ENCODE results near the gene TEX14. TPM values are rescaled to one million over a fixed set of nuclear protein-coding genes. Genes with fewer than 3 reads are reported as not detected.
A peak's percentile ranks its signal among the peaks of the same experiment; 100 is the strongest.

The TEX14 gene
- total and polyA plus RNA-seq, 9 donors = 0.11 to 1.0 (median 0.34) TPM

DNA sequence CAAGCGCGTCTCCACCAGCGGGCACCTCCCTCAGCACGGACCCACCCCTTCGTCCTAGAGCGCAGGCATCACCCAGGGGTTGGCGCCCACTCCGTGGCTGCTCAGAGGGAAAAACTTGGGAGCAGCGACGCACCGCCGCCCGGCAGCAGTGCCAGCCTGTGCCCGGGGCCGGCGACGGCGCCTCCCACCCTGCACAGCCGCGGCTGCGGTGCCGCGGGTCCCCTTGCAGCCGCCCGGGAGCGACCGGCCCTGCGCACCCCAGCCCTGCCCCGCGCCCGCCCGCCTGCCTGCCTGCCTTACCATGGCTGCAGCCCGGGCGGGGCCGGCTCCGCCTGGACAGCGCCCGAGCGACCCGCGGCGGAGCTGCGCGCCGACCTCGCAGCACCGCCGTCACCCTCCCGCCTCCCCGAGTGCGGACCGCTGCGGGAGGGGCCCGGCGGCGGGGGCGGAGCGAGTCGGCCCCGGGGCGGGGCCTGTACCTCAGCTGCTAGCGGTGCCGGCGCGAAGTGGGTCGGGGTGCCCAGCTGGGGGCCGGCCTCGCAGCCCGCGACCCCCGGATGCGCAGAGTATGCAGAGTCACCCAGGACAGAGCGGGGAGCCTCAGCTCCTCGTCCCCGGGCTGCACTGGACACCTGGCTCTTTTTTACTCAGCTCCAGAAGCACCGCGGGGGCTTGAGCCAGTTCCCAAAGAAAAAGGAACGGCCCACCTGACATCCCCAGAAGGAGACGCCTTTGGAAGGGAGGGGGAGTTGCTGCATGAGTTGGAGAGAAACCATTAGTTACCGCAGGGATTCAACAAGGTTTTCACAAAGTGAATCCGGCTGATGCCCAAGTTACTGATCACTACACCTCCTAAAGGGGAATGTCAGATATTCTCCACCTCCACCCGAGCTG lies 159.9 kb downstream of the TEX14 start:
- no peaks in the 10 kb centered on the region for H3K9me3 ChIP-seq
- intact Hi-C loops (cut with DNase I) = no loop called here
- peak overlapping the region; percentile 52 for H3K4me3 ChIP-seq
- WGBS, 3 donors = 1 to 4% (median 1%) methylated on average over 44 to 82 of the region's 82 CpGs
- no peak for TF ChIP-seq EP300 (IDR thresholded peaks at IDR 0.05)
- TF ChIP-seq POLR2A (IDR thresholded peaks at IDR 0.05) = no peak
- TF ChIP-seq, protein P1, sequence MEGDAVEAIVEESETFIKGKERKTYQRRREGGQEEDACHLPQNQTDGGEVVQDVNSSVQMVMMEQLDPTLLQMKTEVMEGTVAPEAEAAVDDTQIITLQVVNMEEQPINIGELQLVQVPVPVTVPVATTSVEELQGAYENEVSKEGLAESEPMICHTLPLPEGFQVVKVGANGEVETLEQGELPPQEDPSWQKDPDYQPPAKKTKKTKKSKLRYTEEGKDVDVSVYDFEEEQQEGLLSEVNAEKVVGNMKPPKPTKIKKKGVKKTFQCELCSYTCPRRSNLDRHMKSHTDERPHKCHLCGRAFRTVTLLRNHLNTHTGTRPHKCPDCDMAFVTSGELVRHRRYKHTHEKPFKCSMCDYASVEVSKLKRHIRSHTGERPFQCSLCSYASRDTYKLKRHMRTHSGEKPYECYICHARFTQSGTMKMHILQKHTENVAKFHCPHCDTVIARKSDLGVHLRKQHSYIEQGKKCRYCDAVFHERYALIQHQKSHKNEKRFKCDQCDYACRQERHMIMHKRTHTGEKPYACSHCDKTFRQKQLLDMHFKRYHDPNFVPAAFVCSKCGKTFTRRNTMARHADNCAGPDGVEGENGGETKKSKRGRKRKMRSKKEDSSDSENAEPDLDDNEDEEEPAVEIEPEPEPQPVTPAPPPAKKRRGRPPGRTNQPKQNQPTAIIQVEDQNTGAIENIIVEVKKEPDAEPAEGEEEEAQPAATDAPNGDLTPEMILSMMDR (IDR thresholded peaks at IDR 0.05) = no peak
- peak overlapping the region; percentile 59 to 72 for H3K27ac ChIP-seq
- no peaks in the 10 kb centered on the region for H3K27me3 ChIP-seq
- H3K36me3 ChIP-seq = no peaks in the 10 kb centered on the region
- H3K4me1 ChIP-seq (ENCODE audit: insufficient read depth) = peaks cover 5% of the 10 kb centered on the region
- peak; percentile 35 to 77 (median 68) for DNase-seq

DNA sequence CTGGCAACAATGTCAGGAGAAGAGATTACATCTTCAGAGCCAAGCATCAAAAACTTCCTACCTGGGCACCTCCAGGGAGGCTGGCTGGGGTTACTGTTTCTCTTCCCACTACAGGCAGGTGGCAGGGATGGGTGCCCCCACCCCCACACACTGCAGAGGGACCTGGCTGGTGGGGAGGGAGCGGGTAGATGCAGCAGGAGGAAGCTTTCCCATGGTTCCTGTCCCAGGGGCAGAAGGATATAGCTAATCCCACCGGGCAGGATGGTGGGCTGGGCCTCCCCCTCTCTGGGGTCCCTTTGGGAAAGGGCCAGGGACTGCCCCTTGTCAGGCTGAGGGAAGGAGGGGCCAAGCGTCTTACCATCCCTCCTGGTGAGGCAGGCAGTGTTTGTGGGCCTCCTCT lies 160.7 kb downstream of the TEX14 start:
- Histone ChIP-seq H3K27me3 (no peaks in the 10 kb centered on the region), H3K27ac (peak overlapping the region; percentile 59 to 72), H3K4me3 (peak overlapping the region; percentile 52), H3K4me1 (ENCODE audit: insufficient read depth) (peaks cover 5% of the 10 kb centered on the region), H3K36me3 (no peaks in the 10 kb centered on the region), H3K9me3 (no peaks in the 10 kb centered on the region)
- peak in 1 of 5 donors; percentile 22 for DNase-seq
- WGBS, 3 donors = 47 to 64% (median 50%) methylated on average over 3 of the region's 3 CpGs
- TF ChIP-seq, protein P1 (IDR thresholded peaks at IDR 0.05) = no peak
- TF ChIP-seq POLR2A (IDR thresholded peaks at IDR 0.05) = no peak
- TF ChIP-seq EP300 (IDR thresholded peaks at IDR 0.05) = no peak
- intact Hi-C loops (cut with DNase I) = no loop called here

DNA sequence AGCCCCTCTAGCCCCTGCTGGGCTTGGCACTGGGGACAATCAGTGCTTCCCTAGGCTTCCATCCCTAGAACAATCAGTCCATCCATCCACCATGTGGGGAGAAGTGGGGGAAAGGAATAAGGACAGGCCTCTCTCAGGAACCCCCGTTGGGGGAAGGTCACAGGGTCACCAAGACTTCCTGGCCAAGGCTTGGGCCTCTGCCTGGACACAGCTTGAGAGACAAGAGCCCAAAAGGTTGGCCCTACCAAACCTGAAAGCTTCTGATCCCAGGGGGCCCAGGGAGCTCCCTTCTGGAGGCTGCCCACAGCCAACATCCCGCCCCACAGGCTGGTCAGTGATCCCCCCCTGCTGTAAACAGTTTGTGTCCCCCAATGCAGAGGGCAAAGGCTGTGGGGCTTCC lies 161.2 kb downstream of the TEX14 start:
- intact Hi-C loops (cut with DNase I) = no loop called here
- H3K9me3 ChIP-seq = no peaks in the 10 kb centered on the region
- no peak for TF ChIP-seq POLR2A (IDR thresholded peaks at IDR 0.05)
- TF ChIP-seq, protein P1 (IDR thresholded peaks at IDR 0.05) = no peak
- no peak for TF ChIP-seq EP300 (IDR thresholded peaks at IDR 0.05)
- H3K4me3 ChIP-seq = no peak overlapping the region
- no peak overlapping the region for H3K27ac ChIP-seq
- peaks cover 5% of the 10 kb centered on the region for H3K4me1 ChIP-seq (ENCODE audit: insufficient read depth)
- WGBS, 3 donors = 55 to 77% (median 65%) methylated on average over 2 of the region's 2 CpGs
- no peaks in the 10 kb centered on the region for H3K36me3 ChIP-seq
- H3K27me3 ChIP-seq = no peaks in the 10 kb centered on the region
- DNase-seq = no peak

DNA sequence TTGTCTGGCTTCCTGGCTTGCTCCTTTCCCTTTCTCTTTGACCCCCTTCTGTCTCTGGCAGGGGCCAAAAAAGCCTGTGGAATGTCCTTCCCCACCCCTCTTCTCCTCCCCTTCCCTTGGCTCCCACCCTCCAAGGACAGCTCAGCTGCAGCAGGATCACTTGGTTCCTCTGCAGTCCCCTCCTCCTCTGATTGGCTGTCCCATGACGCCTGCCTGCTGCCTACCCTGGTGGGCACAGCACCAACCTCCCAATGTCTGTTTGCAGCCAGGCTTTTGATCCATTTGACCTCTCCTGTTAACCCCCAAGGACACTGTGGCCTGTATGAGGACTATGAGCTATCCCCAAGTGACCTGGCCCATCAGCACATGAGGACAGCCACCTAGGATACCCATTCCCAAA lies 162.6 kb downstream of the TEX14 start:
- TF ChIP-seq POLR2A (IDR thresholded peaks at IDR 0.05) (no peak), EP300 (IDR thresholded peaks at IDR 0.05) (no peak)
- peak overlapping the region in 1 of 2 donors; percentile 32 for H3K27ac ChIP-seq
- intact Hi-C loops (cut with DNase I) = loop anchor here in 1 of 4 donors (10.0 kb wide), 1 partner anchor 476 kb away; no protein-coding TSS in a partner anchor

DNA sequence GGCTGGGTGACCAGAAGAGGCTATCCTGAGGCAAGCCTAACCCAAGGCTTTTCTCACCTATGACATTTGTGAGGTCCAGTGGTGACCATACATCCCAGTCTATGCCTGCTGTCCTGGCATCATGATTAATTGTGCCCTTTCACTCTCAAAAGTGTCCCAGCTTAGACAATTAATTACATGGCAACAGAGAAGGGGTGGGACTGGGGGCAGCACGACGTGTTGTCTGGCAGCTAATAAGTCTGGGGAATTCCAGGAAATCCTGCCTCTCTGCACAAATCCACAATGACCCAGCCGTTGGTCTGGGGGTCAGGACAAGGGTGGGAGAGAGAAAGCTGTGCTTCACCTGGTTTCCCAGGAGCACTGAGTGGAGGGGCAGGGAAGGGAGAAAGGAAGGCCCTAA lies 163.4 kb downstream of the TEX14 start:
- H3K27ac ChIP-seq = no peak overlapping the region

More for the DNA sequence above, 162.6 kb downstream of the TEX14 start:
- no peaks in the 10 kb centered on the region for H3K27me3 ChIP-seq
- 19 to 38% (median 33%) methylated on average over 1 of the region's 1 CpG for WGBS, 3 donors
- no peak for DNase-seq
- H3K36me3 ChIP-seq = no peaks in the 10 kb centered on the region
- H3K4me3 ChIP-seq = no peak overlapping the region
- H3K4me1 ChIP-seq (ENCODE audit: insufficient read depth) = peaks cover 5% of the 10 kb centered on the region
- no peaks in the 10 kb centered on the region for H3K9me3 ChIP-seq

More for the DNA sequence above, 163.4 kb downstream of the TEX14 start:
- no peaks in the 10 kb centered on the region for H3K9me3 ChIP-seq
- DNase-seq = no peak
- no peaks in the 10 kb centered on the region for H3K36me3 ChIP-seq
- peaks cover 5% of the 10 kb centered on the region for H3K4me1 ChIP-seq (ENCODE audit: insufficient read depth)
- no peak overlapping the region for H3K4me3 ChIP-seq
- intact Hi-C loops (cut with DNase I) = loop anchor here in 1 of 4 donors (10.0 kb wide), 1 partner anchor 476 kb away; no protein-coding TSS in a partner anchor
- 21 to 26% (median 23%) methylated on average over 3 of the region's 3 CpGs for WGBS, 3 donors
- H3K27me3 ChIP-seq = no peaks in the 10 kb centered on the region
- TF ChIP-seq POLR2A (IDR thresholded peaks at IDR 0.05) = no peak
- TF ChIP-seq, protein P1 (IDR thresholded peaks at IDR 0.05) = no peak

Measured in ovary (tissue), 9 donors.